HG03097 (cell line): ENCODE measurements around the gene CD300E.

Source experiments
- ATAC-seq: cut with Tn5 transposase; IDR thresholded peaks from one replicate; pipeline ENCODE4 v1.9.1; 2021; ENCODE audit not compliant: unreplicated experiment, low FRiP score

Gene CD300E

GRCh38 chr17:74569020-74570003 lies 54.2 kb downstream of the CD300E start:
- no peak for ATAC-seq

DNA sequence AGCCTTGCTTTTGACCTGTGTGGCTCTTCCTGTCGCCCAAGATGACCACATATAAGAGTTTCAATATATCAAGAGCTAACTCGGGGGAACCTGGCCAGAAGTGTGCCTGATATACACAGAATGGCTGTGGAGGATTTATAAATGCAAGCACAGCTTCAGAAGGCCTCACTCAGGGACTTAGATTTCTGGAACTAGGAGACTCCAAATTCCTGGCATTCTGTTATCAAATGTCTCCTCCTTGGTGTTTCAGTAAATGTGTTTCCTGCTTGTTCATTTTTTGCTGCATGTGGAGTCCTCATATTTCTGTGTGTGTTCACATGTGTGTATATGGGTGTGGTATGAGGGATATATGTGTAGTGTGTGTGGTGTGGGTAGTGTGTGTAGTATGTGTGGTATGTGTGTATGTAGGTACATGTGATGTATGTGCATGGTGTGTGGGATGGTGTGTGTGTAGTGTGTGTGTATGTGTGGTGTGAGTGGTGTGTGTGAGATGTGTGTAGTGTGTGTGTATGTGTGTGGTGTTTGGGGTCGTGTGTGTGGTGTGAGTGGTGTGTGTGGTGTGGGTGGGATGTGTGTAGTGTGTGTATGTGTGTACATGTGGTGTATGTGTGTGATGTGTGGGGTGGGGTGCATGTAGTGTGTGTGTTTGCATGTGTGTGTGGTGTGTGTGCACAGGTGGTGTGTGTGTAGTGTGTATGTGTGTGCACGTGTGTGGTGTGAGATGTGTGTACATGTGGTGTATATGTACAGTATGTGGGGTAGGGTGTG lies 55.2 kb downstream of the CD300E start:
- no peak for ATAC-seq

DNA sequence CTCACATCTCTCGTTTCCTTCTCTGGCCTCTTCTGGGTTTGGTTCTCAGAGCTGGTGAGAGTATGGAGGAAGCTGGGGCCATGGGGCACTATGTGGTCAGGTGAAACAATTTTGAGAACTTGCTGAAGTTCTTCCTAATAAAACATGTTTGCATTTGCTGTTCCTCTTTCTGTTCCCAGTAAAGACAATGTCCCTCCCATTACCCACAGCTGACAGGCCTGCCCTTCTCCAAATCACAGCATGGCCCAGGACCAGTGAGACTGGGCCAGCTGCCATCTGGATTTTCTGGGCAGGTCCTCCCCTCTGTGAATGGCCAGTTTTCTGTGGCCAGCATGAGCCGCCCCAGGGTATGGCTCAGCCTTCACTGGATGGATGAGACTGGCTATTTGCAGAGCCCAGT lies 56.1 kb downstream of the CD300E start, which contains the start of gene CD300H:
CD300H (minus strand) TSS at position 113 of the 400 bp plus-strand sequence.
- no peak for ATAC-seq

DNA sequence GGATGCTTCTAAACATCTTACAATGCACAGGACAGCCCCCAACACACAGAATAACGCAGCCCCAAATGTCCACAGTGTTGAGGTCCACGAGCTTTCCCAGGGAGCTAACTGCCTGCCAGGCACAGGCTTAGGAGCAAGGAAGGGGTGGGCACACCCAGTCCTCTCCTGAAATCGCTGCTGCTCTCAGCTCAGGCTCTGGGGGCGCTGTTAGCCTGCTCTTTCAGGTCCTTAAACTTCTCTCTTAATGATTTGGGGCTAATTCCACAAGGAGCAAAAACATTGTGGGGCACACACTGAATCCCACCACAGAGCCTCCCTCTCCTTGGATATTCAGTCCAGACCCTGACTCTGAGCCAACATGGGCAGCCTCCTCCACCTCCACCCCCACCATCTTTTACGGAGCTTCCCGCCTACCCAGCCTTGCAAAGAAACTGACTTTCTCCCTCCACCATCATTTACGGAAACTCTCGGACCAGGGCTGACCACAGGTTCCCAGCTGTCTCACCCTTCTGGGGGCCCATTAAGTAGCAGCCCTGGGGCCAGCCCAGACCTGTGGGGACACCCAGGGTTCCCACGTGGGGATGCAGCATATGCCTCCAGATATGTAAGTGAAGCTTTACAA lies 57.3 kb downstream of the CD300E start:
- ATAC-seq, result no peak

DNA sequence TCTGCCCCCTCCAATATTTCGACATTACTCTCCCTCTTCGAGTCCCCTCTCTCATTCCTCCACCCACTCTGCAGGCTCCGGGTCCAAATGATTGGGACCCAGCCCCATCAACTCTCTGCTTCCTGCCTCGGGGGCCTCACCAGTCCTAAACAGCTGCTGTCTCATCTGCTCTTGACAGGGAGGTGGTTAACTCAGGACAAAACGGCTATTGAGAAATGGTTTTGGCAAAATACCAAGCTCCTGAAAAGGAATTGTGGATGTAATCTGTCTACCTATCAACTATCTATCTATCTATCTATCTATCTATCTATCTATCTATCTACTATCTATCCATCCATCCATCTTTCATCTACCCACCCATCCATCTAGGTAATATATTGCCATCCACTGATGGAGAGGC lies 58.4 kb downstream of the CD300E start:
- ATAC-seq, result no peak

DNA sequence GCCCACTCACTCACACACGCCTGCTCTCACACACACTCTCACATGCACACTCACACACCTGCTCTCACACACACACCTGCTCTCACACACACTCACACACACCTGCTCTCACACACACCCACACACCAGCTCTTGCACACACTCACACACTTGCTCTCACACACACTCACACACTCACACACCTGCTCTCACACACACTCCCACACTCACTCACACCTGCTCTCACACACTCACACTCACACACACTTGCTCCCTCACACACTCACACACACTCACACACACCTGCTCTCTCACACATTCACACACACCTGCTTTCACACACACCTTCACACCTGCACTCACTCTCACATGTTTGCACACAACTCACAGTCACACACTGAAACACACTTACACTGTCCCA lies 60.2 kb downstream of the CD300E start:
- ATAC-seq, result no peak

DNA sequence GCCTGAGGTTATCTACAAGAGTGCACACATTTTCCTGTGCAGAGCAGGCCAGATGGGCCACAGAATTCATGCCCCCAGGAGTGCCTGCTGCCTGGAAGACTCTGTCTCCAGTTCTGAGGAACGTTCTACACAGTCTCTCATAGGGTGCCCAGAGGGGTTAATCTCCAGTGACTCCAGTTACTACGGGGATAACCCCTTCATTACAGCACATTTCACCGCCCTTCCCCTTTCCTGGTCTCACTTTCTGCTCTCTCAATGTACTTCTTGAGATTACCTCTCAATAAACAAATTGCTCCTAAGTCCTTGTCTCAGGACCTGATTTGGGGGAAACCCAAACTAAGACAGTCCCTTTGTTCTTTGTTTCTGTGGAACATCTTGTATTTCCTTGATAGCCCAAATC lies 62.0 kb downstream of the CD300E start:
- ATAC-seq, result no peak
